ENCODE measurements around the gene FBLN1. TPM values are rescaled to one million over a fixed set of nuclear protein-coding genes. Genes with fewer than 3 reads are reported as not detected.

FBLN1 gene
- total and polyA plus RNA-seq, 2 donors (not counting 3 experiments of a cell fraction or from before 2014, with no cell fraction given) = 1.2 to 4.0 TPM

- no peak overlapping the region for H2AFZ ChIP-seq (ENCODE audit: low read depth, low read length)
- TF ChIP-seq MYC (IDR thresholded peaks at IDR 0.05; ENCODE audit: low read depth, low read length) (no peak), EZH2 (IDR thresholded peaks at IDR 0.05; ENCODE audit: borderline replicate concordance, low read depth, low read length, severe bottlenecking) (no peak), FOS (IDR thresholded peaks at IDR 0.05; ENCODE audit: borderline replicate concordance, insufficient read depth, low read length) (no peak), POLR2A (IDR thresholded peaks at IDR 0.05; ENCODE audit: low read depth, low read length) (no peak), GATA2 (IDR thresholded peaks at IDR 0.05; ENCODE audit: insufficient read depth, insufficient read length, low read depth, low read length) (no peak), JUN (IDR thresholded peaks at IDR 0.05; ENCODE audit: borderline replicate concordance, insufficient read depth, insufficient read length, low read depth) (no peak), POLR2AphosphoS5 (IDR thresholded peaks at IDR 0.05; ENCODE audit: insufficient read depth, low read depth, low read length) (no peak)
- TF ChIP-seq, protein P1, sequence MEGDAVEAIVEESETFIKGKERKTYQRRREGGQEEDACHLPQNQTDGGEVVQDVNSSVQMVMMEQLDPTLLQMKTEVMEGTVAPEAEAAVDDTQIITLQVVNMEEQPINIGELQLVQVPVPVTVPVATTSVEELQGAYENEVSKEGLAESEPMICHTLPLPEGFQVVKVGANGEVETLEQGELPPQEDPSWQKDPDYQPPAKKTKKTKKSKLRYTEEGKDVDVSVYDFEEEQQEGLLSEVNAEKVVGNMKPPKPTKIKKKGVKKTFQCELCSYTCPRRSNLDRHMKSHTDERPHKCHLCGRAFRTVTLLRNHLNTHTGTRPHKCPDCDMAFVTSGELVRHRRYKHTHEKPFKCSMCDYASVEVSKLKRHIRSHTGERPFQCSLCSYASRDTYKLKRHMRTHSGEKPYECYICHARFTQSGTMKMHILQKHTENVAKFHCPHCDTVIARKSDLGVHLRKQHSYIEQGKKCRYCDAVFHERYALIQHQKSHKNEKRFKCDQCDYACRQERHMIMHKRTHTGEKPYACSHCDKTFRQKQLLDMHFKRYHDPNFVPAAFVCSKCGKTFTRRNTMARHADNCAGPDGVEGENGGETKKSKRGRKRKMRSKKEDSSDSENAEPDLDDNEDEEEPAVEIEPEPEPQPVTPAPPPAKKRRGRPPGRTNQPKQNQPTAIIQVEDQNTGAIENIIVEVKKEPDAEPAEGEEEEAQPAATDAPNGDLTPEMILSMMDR (IDR thresholded peaks at IDR 0.05; ENCODE audit: extremely low read depth in 1 of 2, insufficient read depth in 1 of 2, low read depth in 1 of 2, low read length in 2 of 2) = no peak
- TF ChIP-seq, protein P2, sequence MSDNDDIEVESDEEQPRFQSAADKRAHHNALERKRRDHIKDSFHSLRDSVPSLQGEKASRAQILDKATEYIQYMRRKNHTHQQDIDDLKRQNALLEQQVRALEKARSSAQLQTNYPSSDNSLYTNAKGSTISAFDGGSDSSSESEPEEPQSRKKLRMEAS (IDR thresholded peaks at IDR 0.05; ENCODE audit: insufficient read depth, insufficient read length) = no peak
- CTCF ChIA-PET = interaction anchor here (1.6 kb wide), 1 partner anchor 9 kb away, joined by 5 read pairs; no protein-coding TSS in a partner anchor
- no peak overlapping the region for H3K27ac ChIP-seq (ENCODE audit: insufficient read depth, low read depth, low read length)
- FAIRE-seq = no peak
- peaks cover 0 to 7% of the 10 kb centered on the region in 2 experiments for H3K27me3 ChIP-seq (ENCODE audit: control insufficient read depth in 2 of 2, insufficient read depth in 2 of 2, low read length in 2 of 2)
- dilution Hi-C loops (cut with MboI; ENCODE audit: extremely low pct_ligation_motif_present, low sequenced_read_pairs) (no loop called here), intact Hi-C loops (cut with micrococcal nuclease) (no loop called here)
- no peaks in the 10 kb centered on the region for H4K20me1 ChIP-seq (replicated peaks; ENCODE audit: control insufficient read depth, extremely low read depth, insufficient read depth, low read length)
- no peak overlapping the region for H3K9ac ChIP-seq (replicated peaks; ENCODE audit: extremely low read depth, insufficient read depth, low read length)
- no peaks in the 10 kb centered on the region for H3K79me2 ChIP-seq (ENCODE audit: control insufficient read depth, insufficient read depth, low read length)
- H3K4me1 ChIP-seq (ENCODE audit: control insufficient read depth, extremely low read depth, insufficient read depth, low read length) = no peaks in the 10 kb centered on the region
- H3K4me2 ChIP-seq (ENCODE audit: insufficient read depth, low read length) = no peak overlapping the region
- DNase-seq (ENCODE audit: low read depth, low spot score) = no peak
- POLR2A ChIA-PET = no interaction called here
- H3K4me3 ChIP-seq (replicated peaks in 1 of 3; ENCODE audit: insufficient read depth in 1 of 3, low read depth in 1 of 3, low read length in 3 of 3) = no peak overlapping the region
- BruUV-seq (replicated peaks) = no TSS peak
- no peaks in the 10 kb centered on the region for H3K9me3 ChIP-seq (replicated peaks; ENCODE audit: control insufficient read depth, insufficient read depth, low read length)
- H3K9me1 ChIP-seq (replicated peaks; ENCODE audit: control insufficient read depth, extremely low read depth, insufficient read depth, low read length) = no peaks in the 10 kb centered on the region
- H3K36me3 ChIP-seq (ENCODE audit: control insufficient read depth in 2 of 2, extremely low read depth in 1 of 2, insufficient read depth in 2 of 2, low read length in 2 of 2) = no peaks in the 10 kb centered on the region
Observed at GRCh38 chr22:45563362-45564040, 60.8 kb downstream of the FBLN1 start.

All from endothelial cell of umbilical vein (primary cell).